Left hindlimb (tissue), 1 donor: Measurements from ENCODE around the gene CNGA4.
A peak's percentile ranks its signal among the peaks of the same experiment; 100 is the strongest.
"Not testable (repeated sequence)": the region's sequence is repeated elsewhere in the genome, so short reads cannot be mapped to it uniquely, and the experiment has no call there.

Source experiments
- DNase-seq: peaks from one replicate; pipeline ENCODE4 v3.0.0-alpha.2; 2018

The CNGA4 gene

DNA sequence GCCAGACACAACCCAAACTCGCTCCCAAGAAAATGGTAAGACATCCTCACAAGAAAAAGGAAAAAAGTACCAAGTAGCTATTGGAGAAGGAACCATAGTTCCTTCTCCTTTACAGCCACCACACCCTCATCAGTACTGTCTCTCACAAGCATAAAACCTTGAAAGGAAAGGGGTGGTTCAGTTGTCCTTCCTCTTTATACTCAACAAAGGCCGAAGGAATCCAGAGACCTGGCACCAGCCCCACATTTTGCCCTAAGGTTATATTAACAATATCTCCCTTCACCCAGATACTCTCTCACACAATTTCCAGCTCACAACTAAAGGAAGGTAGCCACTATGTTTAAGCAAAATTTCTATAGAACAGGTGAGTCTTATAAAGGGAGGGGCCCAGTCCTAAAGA lies 13.0 kb upstream of the CNGA4 start:
- DNase-seq, result no peak

DNA sequence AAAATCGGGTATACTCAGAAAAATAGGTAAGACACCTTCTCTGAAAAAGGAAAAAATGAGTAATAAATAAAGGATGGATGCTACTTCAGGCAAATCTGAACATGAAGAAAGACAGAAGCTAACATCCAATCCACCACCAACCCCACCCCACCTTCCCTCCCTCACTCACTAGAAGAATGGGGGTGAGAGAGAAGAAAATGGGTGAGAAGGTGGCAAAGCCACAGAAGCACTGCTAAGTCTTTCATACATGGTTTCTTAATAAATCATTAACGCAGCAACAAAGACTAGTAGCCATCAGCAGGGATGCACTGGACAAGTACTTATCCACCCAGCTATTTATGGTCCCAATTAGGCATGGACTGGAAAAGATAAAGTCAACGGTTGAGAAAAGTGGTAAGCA lies 10.4 kb upstream of the CNGA4 start:
- DNase-seq, result no peak

DNA sequence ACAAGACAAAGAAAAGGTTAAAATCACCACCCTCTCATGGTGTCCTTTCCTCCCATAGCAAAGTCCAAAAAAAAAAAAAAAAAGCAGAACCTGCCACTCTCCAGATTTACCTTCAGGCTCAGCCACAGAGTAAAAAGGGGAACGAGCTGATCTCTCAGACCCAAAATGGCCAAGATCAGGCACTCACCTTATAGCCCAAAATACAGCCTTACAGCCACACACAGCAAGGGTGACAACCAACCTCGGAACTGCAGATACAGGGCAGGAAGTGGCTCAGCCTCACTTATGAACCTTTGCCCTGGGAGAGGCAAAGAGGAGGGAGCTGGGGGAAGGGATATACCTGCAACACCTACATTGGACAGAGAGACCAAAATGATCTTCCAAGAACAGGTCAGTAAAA lies 9.0 kb upstream of the CNGA4 start:
- DNase-seq, result no peak

DNA sequence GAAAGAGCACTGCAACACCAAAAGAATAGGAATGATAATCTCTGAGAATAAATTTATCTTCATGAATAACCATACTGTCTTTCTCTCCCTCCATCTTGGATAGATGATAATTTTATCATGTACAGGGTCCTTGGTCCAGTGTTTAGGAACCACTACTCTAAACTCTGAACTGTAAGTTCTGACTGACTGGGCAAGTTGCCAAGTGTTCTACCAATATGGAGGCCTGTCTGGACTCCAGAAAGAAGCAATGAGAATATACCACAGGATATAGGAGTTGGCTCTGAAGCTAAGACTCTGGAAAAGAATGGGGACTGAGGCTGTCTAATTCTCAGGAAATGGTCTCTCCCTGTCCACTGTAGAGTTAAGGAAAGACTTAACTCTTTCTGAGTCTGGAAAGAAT lies 6.0 kb upstream of the CNGA4 start:
- no peak for DNase-seq

DNA sequence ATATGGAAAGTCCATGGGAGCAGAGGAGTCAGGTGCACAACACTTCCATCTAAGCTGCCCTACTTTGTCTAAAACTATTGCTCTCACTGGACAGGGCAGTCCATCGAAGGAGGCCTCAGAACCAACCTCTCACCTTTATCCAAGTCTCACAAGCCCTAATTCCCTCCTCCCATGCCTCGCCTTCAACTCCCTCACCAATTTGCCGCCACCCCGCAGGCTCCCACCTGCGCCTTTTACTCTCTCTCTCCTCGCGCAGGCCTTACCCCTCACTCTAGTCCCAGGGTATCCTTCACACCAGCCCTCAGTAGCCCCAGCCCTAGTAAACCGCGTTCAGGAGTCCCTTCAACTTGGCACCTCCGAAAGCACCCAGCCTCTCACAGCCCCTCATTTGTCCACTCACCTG lies 4.9 kb upstream of the CNGA4 start:
- no peak for DNase-seq

DNA sequence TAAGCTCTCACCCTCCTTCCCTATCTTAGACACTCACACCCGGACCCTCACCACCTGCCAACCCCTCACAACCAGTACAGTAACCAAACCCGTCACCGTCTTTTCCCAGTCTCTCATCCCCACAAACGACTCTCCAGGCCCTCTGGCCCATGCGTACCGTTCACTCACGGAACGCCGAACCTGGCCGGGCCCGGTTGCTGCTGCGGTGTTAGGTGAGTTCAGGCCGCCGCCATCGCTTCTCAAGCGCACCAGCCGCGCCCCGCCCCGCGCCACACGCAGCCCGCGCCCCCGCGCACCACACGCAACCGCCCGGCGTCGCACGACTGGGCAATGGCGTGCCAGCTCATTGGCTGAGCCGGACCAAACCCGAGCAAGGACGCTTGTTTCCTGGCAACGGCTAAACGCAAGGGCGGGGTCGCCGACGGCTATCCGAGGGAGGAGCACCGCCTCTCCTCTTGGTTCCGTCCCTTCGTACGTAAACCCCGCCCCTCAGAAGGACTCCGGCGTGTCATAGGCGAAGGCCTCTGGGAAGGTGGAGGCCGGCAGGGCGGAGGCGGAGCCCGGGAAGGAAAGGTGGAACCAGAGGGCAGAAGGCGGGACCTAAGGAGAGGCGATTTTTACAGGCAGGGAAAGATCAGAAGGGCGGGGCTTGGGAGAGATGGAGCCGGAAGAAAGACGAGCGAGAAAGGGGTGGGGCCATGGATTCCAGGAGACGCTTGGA lies 4.3 kb upstream of the CNGA4 start, which contains the start of gene FHIP1B:
Gene FHIP1B, minus strand, starts transcription at position 250 of the 721 bp plus-strand sequence. CDS start 10,120 bp downstream, outside the sequence.
- DNase-seq, result peak; percentile 100

DNA sequence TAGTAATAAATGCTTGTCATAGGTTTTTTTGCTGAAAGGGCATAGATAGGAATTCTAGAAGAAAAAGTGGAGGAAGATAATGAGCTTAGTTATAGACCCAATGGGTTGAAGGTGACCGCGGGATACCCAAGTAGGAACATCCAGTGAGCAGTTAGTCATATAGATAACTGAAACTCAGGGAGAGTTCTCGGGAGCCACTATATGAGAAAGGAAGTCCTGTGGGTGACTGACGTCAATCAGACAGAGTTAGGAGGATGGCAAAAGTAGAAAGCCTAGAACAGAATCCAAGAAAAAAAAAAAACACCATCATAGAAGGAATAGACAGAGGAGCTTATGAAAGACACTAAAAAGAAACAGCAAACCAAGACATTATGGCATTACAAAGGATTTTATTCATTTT lies 1.6 kb upstream of the CNGA4 start:
- DNase-seq, result no peak

DNA sequence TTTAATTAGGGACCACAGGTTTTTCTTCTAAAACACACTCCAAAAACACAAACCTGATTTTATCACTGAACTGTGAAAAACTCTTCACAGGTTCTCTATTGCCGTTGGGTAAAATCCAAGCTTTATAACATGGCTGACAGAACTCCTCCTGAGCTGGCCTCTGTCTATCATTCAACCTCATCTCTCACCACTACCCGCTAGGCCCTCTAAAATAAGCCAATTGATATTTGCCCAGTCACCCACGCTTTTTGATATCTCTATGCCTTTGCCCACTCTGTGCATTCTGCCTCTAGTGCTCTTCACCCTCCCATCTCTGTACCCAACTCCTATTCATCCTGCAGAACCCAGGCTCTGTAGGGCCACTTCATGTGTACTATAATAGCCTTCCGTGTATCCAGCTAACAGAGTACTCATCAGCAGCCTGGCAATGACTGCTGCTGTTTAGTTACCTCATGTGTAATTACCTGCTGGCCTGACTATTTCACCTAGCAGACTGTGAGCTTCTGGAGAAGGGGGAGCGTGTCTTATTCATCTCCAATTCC lies 1.1 kb upstream of the CNGA4 start:
- no peak for DNase-seq

DNA sequence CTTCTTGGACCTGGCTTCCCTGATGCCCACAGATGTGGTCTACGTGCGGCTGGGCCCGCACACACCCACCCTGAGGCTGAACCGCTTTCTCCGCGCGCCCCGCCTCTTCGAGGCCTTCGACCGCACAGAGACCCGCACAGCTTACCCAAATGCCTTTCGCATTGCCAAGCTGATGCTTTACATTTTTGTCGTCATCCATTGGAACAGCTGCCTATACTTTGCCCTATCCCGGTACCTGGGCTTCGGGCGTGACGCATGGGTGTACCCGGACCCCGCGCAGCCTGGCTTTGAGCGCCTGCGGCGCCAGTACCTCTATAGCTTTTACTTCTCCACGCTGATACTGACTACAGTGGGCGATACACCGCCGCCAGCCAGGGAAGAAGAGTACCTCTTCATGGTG lies 1.2 kb downstream of the CNGA4 start:
- DNase-seq, result no peak

DNA sequence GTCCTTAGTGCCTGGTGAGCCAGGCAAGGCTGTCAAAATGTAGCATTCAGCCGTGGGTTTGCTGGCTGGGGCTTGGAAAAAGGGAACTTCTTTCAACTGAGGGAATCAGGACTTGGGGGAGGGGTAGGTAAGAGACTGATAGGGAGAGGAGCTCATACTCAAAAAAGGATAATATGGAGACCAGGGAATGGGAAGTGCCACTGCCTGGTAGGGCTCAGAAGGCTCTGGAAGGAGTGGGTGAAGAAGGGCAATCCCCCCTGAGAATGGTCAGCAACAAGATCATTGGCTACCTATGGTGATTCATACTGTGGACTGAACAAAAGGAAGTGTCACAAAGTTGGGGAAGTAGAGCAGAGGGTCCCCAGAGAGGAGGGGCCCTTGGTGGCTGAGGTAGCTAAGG lies 1.9 kb downstream of the CNGA4 start:
- no peak for DNase-seq

DNA sequence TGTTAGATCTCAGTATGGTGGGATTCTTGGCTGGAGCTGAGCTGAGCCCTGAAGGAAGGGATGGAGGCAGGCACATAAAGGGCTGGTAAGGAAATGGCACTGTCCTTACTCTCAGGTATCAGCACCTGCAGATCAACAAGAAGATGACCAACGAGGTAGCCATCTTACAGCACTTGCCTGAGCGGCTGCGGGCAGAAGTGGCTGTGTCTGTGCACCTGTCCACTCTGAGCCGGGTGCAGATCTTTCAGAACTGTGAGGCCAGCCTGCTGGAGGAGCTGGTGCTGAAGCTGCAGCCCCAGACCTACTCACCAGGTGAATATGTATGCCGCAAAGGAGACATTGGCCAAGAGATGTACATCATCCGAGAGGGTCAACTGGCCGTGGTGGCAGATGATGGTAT lies 2.4 kb downstream of the CNGA4 start:
- no peak for DNase-seq

DNA sequence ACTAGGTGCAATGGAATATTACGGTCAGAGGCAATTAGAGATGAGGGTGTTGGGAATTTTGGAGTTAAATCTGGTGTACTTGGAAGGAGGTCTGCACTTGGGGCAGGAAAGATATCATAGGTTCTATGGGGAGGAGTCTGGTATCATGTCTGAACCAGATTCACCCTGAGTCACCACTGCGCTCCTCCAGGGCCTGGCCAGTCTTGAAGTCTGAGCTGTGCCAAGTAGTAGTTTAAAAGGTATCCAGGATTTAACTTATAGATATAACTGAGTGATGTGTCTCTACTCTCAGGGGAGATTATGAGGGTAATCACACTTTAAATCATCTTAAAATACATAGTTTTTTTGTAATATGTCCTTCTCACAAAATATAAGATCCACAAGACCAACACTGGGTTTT lies 6.6 kb downstream of the CNGA4 start:
- no peak for DNase-seq

DNA sequence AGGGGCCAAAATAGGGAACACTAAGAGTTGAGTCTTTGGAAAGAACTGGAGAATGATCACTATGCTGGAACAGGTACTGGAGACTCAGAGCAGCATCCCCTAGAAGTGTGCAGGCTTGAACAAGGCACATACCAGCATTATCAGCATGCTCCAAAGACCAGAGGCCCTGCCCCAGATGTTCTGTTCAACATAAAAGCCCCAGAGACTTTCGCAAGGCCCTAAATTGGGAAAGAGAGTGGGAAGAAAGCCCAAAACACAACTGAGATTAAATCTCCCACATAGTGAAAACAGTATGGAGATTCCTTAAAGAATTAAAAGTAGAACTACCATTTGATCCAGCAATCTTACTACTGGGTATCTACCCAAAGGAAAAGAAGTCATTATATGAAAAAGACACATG lies 9.4 kb downstream of the CNGA4 start:
- DNase-seq, result no peak

DNA sequence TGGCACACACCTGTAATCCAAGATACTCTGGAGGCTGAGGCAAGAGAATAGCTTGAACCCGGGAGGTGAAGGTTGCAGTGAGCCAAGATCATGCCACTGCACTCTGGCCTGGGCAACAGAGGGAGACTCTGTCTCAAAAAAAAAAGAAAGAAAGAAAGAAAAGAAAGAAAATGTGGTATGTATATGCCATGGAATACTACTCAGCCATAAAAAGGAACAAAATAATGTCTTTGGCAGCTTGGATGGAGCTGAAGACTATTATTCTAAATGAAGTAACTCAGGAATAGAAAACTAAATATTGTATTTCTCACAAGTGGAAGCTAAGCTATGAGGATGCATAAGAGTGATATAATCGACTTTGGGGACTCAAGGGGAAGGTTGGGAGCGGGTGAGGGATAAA lies 10.0 kb downstream of the CNGA4 start:
- not testable (repeated sequence) for DNase-seq

DNA sequence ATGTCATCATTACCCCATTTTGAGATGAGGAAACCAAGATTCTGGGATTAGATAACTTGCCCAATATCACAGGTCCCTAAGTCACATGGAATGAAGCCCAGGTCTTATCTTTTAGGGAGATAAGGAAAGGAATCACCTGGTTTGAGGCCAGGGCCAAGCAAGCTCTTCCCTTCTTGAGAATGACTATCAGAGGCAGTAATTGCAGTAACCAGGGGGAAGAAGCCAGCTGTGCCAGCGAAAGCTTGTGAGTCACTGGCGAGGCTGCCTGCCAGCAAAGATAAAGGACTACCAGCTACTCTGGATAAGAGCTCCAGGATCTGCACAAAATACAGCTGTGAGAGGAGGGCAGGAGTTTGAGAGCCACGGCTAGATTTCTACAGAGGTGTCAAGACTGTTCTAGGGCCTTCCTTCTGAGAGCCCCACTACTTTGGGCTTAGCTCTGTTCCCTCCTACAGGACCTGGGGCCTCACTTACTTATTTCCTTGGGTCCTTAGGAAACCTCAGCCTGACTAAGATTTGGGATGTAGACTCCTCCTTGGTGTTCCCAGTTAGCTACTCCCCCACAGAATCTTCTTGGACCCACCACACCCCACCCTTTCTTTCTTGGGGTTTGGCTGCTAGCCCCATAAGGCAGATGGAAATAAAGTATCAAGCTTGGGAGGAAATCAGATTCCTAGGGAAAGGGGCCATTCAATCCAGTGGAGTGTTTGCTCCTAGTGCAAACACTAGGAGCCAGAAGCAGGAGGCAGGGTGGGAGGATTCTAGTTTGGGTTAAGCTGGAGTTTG lies 11.1 kb downstream of the CNGA4 start:
- DNase-seq, result no peak

DNA sequence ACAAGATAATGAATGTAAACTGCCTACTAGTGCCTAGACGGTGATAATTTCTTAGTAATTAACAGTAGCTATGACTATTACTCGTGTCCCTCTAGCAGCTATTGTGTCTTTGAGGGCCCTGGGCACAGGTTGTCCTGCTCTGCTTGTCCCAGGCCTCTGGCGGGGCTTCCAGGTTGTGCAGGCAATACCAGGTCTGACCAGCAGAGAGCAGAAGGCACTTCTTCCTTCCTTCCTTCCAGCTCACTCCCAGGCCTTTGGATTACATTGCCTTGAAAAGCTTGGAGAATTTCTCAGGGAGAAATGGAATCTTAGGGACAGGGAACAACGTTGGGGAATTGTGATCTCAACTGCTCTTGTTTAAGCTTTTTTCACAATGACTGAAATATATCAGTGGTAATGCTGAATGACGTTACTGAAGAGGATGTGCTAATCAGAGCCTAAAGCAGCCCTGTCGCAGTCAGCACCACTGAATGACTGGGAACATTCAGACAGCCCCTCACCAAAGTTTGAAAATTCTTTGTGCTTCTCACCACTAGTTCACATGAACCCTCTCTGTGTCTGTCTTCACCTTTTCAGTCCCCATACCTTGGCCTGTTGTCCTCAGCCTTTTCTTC lies 12.3 kb downstream of the CNGA4 start:
- peak; percentile 68 for DNase-seq

DNA sequence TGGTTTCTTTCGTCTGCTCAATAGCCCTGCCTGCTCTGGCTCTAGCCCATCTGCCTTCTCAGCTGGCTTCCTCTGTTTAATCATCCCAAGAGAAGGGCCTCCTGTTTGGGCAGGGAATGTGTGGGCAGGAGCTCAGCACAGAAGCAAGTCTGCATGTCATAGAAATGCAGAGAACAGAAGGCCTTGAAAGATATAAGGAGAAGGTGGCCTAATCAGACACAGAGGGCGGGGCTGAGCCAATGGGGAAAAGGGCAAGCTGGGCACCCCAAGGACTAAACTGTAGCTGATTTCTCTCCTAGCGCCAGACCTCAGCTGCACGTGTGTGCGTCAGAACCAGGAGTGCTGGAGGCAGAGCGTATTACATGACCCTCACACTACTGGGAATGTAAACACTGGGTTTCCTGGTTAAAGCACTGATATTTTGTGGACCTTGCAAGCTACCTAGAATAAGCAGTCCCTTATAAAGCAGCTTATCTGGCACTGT lies 13.1 kb downstream of the CNGA4 start:
- DNase-seq, result no peak

DNA sequence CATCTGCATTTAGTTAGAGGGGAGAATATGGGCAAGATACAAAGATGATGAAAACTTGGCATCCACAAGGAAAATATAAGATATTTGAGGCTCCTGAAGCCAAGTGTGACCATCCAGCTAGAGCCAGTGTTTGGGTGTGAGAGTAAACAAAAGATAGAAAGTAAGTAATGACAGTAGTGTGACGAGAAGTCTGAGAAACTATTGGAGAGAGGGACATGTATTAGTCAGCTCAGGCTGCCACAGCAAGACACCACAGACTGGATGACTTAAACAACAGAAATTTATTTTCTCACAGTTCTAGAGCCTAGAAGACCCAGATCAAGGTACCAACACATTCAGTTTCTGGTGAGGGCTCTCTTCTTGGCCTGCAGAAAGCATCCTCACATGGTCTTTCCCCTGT lies 14.3 kb downstream of the CNGA4 start:
- no peak for DNase-seq

DNA sequence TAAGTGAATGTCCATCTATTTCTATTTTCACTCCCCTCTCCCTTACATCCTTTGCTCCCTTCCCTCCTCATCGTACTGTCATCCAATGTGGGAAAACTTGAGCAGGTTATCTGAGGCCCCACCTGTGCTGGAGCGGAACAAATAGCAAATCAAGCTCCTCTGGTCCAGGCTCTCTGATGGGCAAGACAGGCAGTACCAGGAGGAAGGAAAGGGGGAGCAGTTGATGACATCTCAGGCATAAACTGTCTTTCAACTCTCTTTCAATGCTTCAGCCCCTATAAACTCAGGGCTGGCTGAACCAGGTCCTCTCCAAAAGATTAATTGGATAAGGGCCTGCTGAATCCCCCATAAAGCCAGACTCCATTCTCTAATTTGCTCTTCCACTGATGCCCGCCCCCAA lies 19.3 kb downstream of the CNGA4 start:
- no peak for DNase-seq

DNA sequence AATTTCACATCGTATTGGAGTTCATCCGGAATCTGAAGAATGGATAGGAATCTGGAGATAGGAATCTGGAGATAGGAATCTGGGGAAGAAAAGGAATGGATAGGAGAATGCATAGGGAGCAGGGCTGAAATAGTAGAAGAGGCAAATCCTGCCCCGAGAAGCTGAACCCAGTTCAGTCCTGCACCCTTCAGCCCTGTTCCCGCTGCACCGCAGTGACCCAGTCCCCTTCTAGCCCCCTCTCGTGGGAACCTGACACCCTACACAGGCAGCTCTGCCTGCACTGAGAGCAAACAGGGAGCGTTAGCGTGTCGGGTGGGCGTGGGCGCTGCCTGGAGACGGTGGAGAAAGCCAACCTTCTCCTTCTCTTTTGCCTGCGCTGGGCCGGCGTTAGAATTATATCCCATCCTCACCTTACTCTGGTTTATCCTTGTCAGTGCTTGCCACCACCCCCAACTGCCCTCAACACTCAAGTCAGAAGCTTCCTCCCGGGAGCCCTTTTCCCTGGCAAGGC lies 19.7 kb downstream of the CNGA4 start:
- DNase-seq, result no peak

DNA sequence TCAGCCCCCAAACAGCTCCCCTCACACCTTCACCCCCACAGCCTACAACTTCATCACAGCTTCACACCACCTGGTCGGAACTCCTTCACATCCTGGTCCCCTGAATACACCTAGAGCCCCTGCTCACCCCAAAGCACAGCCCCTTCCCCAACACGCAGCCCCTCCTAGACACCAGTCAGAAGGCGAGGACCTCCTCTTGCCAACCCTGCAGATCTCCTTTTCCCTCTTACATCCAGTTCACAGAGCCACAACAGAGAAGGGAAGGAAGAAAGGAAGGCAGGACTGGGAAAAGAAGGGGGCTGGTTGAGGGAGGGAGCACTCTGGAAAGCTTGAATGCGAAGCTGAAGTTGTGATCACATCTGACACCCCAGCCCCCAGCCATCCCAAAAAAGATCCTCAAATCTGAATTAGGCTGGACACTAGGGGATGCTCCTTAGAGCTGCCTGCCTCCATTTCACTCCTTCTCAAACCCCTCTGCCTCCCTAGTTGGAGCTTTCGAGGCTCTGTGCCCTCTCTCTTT lies 21.4 kb downstream of the CNGA4 start:
- no peak for DNase-seq

DNA sequence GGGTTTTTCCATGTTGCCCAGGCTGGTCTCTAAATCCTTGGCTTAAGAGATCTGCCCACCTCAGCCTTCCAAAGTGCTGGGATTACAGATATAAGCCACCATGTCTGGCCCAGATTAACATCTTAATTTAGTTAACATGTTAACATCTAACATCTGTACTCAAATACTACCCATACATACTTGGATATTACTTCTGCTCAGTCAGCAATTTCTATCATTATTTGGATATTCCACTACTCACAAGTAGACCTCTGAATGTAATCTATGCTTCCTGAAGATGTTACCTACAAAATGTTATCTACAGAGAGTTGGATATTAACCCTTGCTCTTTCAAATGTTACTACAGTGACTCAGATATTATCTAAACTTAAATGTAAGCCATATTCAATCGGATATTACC lies 24.8 kb downstream of the CNGA4 start:
- DNase-seq, result no peak

DNA sequence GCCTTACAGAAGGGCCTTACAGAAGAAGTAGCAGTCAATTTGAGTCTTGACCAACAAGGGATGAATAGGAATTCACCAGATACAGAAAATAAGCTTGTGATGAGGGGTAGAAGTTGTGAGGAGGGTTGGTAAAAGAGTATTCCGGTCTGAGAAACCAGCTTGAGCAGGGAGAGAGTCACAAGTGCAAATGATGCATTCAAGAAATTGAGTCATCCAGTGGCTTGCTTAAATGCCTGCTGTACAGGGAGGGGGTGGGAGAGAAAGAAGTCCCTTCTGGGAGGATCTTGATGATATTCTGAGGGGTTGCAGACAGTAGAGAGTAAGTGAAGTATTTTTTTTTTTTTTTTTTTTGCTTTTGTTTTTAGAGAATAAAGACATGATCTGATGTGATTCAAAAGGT lies 29.9 kb downstream of the CNGA4 start:
- DNase-seq, result no peak
